Mononuclear cell (primary cell): ENCODE data around the gene FBN2. TPM values are rescaled to one million over a fixed set of nuclear protein-coding genes. Genes with fewer than 3 reads are reported as not detected.

Experiments used
- H3K27me3 ChIP-seq: 2 replicates; pipeline ENCODE4 v1.6.0; 2011; ENCODE audit warnings: low read length, control low read depth; ENCODE audit not compliant: insufficient read depth
- H3K4me1 ChIP-seq: 2 replicates; pipeline ENCODE4 v1.5.1; 2011; ENCODE audit warnings: mild to moderate bottlenecking, low read length, control low read depth; ENCODE audit not compliant: insufficient read depth
- H3K4me3 ChIP-seq: 2 replicates; pipeline ENCODE4 v1.5.1; 2011; ENCODE audit warnings: mild to moderate bottlenecking, low read length, moderate library complexity
- H3K9me3 ChIP-seq: 2 replicates; pipeline ENCODE4 v1.5.1; 2011; ENCODE audit warnings: low read depth, mild to moderate bottlenecking, control low read depth, low read length
- total RNA-seq: library from RNA; depleted of rRNA; stranded (reverse); fragments of >200 nt; gene quantifications from one replicate; pipeline ENCODE4 v1.2.3, GENCODE V29; 2012

Gene FBN2
- total RNA-seq, 1 donor: 5.1 TPM

DNA sequence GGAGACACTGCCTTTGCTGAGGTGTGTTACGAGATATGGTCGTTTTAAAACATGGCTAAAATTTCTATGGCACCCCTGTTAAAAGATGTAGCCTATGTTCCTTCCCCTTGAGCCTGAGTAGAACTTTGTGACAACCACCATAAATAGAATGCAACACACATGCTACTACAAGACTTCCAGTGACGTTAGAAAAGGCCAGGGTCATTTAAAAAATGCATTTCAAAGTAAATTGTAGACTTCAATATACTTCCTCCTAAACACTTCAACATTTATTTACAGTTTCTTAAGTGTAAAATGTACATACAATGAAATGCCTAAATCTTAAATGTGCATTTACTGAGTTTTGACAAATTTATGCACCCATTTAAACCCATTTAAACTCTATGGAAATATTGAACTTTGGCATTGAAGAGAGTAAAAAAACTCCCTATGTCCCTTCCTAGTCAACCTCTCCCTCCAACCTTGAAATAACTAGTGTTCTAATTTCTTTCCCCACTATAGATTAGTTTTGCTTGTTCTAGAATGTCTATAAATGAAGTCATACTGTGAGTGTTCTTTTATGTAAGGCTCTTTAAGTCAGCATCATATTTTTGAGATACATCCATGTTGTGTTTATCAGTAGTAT, 294.0 kb downstream of the FBN2 start:
- no peaks in the 10 kb centered on the region for H3K4me1 ChIP-seq
- H3K4me3 ChIP-seq: no peak overlapping the region
- H3K27me3 ChIP-seq: no peaks in the 10 kb centered on the region
- no peaks in the 10 kb centered on the region for H3K9me3 ChIP-seq

DNA sequence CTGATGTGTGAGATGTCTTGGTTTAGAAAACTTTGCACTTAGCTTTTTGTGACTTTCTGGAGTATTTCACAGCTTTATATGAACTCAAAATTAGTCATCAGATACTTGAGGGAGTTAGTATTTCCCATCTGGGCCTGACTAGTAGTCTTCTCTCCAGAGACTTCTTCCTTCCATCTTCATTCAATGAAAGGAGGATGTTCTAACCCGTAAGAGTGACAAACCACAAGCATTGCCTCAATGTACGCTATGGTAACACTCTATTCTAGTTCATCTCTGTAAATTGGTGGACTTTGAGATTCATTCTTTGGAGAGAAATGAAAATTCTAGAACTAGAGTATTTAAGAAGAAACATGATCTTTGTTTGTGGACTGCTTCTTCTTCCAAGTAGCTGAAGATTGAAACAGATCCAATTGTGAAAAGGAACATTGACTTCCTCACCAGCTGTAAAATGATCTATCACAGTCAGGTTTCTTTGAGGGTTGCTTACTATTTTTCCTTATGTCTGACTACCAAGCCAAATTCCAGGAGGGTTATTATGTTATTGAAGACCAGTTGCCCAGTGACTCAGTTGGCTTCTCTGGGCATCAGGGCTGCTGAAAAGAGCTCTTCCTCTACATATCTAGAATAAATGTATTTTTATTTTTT, 296.9 kb downstream of the FBN2 start:
- Histone ChIP-seq H3K9me3 (no peaks in the 10 kb centered on the region), H3K4me3 (no peak overlapping the region), H3K4me1 (no peaks in the 10 kb centered on the region), H3K27me3 (no peaks in the 10 kb centered on the region)

DNA sequence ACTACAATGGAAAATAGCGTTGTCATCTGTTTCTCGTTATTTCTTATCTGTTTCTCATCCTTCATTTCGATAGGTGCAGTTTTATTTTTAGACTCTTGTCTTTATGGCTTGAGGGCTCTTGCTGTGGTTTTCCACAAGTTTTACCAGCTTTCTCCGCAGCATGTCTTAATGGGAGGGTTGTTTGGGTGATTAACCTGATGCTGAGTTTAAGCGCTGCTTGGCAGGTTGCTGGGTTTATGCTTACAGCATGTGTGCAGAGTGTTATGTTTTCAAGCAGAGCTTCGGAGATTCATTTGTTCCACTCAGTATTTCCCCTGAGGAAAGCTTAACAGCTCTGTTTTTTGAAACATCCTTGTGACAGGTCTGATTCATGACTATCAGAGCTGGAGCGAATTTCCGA, 300.5 kb downstream of the FBN2 start:
- H3K4me1 ChIP-seq: no peaks in the 10 kb centered on the region
- no peaks in the 10 kb centered on the region for H3K9me3 ChIP-seq
- no peaks in the 10 kb centered on the region for H3K27me3 ChIP-seq
- H3K4me3 ChIP-seq: no peak overlapping the region

DNA sequence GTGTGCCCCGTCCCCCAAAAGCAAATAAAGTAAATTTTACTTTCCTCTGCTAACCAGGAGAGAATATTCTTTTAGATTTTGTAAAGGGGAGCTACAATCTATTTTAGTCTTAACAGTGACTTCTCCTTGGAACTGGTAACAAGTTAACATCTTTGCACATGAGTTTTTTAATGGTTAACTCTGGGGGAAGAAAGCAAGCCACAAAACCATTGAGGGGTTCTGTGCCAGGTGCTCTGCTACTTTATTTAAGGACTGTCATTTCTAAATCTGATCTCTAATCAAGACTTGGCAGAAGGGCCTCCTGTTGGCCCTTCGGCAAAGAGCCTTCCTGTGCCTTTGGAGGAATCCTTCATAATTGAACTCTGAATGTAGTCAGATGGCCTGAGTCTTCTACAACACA, 301.0 kb downstream of the FBN2 start:
- Histone ChIP-seq H3K9me3 (no peaks in the 10 kb centered on the region), H3K4me1 (no peaks in the 10 kb centered on the region), H3K4me3 (no peak overlapping the region), H3K27me3 (no peaks in the 10 kb centered on the region)

DNA sequence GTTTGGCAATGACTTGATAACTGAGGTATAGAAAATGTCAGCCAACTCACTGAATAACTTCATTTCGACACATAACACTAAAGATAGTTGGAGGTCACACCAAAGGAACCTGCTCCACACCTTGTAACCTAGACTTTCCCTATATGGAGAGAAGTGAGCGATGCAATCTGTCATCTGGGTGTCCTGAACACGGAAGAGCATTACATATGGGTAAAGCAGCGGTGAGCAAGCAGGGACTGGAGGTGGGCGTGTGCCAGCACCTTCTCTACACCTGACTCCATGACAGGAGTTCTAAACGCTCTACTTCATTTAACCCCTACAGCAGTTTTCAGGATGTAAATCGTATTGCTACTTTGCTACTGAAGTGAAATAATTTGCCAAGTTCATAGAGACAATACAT, 301.7 kb downstream of the FBN2 start:
- Histone ChIP-seq H3K4me1 (no peaks in the 10 kb centered on the region), H3K27me3 (no peaks in the 10 kb centered on the region), H3K4me3 (no peak overlapping the region), H3K9me3 (no peaks in the 10 kb centered on the region)

DNA sequence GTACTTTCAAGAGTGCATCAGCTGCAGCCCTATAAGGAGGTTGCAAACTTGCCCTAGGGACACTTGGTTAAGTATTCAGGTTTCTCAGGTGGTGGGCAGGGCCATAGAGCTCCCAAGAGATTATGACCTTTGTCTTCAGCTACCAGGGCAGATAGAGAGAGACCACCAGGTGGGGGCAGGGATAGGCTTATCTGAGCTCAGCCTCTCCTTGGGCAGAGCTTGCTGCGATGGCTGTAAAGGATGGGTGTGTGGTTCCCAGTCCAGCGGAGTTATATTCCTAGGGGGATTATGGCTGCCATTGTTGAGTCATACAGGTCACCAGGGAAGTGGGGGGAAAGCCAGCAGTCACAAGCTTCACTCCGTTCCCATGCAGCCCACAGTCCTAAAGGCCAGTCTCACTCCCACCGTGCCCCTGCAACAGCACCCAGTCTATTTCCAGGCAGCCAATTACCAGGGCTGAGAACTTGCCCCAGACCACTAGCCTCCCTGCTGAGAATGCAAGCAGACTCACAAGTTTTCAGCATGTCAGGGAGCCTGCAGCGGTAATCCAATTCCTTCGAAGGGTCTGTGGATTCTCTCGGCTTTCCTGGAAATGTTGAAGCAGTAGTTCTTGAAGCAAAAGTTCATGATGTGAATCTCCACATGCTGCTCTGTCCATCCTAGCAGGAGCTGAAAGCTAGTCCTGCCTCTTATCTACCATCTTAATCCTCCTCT, 303.0 kb downstream of the FBN2 start:
- no peaks in the 10 kb centered on the region for H3K4me1 ChIP-seq
- no peak overlapping the region for H3K4me3 ChIP-seq
- H3K9me3 ChIP-seq: no peaks in the 10 kb centered on the region

DNA sequence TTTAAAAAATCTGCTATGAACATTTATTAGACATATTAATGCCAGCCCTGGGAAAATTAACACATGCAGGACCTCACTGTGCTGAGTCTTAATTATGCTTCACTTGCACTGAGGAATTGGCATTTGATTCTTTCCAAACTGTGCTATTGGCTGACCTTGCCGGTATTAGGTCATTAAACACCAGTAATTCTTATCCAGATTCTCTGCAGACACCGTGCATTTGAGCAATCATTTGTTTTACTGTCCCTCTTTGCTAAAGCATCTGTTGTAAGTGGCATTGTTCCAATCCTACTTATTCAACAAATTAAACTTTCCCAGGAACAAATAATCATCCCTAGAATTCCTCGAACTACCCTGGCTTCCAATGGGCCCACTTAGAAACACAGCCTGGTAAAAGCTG, 309.5 kb downstream of the FBN2 start:
- Histone ChIP-seq H3K27me3 (no peaks in the 10 kb centered on the region), H3K4me3 (no peak overlapping the region), H3K4me1 (no peaks in the 10 kb centered on the region), H3K9me3 (no peaks in the 10 kb centered on the region)

More for the DNA sequence above, 303.0 kb downstream of the FBN2 start:
- H3K27me3 ChIP-seq: no peaks in the 10 kb centered on the region

DNA sequence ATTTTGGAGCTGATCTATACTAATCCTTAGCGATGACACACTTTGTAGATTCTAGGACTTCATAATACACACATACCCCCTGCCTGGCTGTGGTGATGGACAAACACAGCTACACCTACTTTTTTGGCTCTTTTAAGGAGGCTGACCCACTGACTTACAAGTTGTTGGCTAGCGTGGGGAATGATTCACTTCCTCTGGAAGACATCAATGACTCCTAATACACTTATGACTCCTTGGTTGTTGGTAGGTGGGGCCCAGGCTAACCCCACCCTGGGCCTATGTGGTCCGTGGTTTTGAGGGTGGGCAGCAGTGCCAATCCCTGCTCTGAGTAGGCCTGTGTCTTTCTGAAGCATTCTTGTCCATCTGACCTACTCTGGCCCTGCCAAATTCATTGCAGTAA, 310.0 kb downstream of the FBN2 start:
- Histone ChIP-seq H3K4me3 (no peak overlapping the region), H3K9me3 (no peaks in the 10 kb centered on the region), H3K27me3 (no peaks in the 10 kb centered on the region), H3K4me1 (no peaks in the 10 kb centered on the region)

DNA sequence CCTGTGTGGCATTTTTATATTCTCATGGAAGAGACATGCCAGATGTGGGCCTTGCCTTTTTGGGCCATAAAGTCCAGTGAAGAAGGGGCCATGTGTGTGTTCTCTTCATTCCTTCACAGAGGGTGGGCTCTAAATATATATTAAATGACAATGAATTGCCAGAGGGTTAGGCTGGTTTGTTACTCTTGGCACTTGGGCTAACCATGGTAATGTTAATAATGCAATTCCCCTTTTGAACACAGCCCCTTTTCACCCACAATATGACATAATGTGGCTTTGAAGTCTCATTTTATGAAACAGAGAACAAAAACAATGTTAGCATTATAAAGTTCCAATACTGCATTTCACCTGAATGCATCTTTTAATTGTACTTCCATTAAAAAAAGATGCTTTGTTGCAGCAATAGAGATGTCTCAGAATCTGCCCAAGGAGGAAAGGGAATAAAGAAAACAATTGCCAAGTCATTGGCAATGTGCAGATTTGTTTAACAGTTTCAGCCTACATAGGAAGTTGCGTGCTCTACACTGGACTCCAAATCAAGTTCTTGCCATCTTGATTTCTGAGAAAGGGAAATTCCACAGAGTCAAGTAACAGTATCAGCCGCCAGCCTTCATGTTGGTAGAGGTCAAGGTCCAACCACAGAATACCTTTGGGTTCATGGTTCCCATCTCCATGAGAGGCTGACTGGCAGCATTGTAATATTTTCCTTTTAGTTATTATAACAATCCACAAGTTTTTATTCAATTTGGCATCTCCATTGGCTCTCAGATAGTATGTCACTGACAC, 312.6 kb downstream of the FBN2 start:
- H3K4me1 ChIP-seq: no peaks in the 10 kb centered on the region
- H3K4me3 ChIP-seq: no peak overlapping the region
- H3K9me3 ChIP-seq: no peaks in the 10 kb centered on the region
- no peaks in the 10 kb centered on the region for H3K27me3 ChIP-seq

DNA sequence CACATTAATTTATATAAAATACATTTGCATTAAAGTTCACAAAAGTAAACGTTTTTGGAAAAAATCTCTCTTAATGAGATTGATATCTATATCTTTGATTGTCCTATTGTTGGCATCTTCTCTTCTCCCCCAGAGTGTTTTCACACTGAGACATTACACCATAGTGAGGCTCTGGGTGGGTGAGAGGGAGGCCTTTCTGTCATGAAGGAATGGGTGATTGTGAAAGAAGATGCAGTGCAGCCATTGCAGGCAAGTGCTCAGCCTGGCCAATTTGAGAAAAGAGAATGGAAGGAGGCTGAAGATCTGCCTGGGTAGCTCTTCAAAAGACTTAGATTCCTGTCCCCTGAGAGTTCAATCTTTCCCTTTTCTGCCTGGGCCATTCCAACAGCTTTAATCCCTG, 313.7 kb downstream of the FBN2 start:
- no peak overlapping the region for H3K4me3 ChIP-seq
- no peaks in the 10 kb centered on the region for H3K27me3 ChIP-seq
- no peaks in the 10 kb centered on the region for H3K9me3 ChIP-seq
- no peaks in the 10 kb centered on the region for H3K4me1 ChIP-seq

DNA sequence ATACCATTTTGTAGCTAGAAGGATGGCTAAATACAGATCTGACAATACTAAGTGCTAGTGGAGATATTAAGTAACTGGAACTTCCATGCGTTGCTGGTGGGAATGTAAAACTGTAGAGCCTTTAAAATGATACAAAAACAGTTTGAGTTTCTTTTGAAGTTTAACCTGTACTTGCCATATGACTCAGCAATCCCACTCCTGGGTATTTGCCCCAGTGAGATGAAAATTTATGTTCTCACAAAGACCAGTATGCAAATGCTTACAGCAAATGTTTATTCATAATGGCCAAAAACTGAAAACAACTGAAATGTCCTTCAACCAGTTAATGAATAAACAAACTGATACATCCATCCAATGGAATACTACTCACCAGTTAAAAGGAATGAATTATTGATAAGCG, 317.2 kb downstream of the FBN2 start:
- Histone ChIP-seq H3K9me3 (no peaks in the 10 kb centered on the region), H3K27me3 (no peaks in the 10 kb centered on the region), H3K4me1 (no peaks in the 10 kb centered on the region), H3K4me3 (no peak overlapping the region)

DNA sequence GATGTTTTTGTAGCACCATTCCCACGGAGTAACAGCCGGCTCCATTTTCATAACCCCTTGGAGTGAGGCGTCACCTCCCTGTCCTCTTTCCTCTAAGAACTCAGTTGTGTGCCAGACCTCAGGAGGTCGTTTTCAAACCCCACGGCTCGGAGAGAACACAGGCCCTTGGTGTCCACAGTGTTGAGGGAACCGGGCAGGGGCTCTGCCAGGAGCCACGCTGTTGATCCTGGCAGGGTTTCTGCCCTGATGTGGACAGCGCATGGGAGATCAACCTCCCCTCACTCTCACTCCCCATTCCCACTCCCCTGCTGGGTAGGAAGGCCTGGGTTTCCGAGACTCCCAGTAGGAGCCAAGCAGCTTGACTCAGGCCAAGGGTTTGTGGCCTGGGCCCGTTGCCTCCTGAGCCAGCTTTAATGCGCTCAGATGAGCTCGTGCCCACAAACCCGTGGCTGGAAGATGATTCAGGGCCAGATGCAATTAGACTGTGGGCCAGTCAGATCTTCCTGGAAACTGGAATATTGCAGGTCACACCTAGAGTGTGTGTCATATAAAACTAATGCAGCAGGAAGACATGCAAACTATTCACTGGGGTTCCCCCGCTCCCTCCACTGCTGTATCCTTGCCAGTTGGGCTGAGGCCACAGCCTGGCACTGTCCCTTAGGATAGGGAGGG, 321.0 kb downstream of the FBN2 start:
- no peak overlapping the region for H3K4me3 ChIP-seq
- no peaks in the 10 kb centered on the region for H3K9me3 ChIP-seq
- H3K4me1 ChIP-seq: no peaks in the 10 kb centered on the region
- H3K27me3 ChIP-seq: no peaks in the 10 kb centered on the region

DNA sequence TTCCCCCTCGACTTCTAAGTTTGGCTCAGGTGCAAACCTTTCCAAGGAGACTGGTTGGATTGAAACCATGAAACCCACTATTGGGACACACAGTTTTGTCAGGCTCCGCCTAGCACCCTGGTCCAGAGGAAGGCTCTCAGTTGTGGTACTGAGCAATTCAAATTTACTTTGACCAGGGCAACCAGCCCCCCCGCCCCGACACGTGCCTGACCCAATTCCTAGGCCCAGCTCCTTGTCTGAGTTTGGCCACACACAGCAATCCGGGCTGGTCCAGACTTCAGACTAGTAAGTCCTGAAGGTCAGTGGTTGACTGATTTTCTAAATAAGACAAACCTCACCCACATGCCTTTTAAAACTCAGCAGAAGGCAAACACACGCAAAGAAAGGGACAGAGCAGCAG, 321.8 kb downstream of the FBN2 start:
- Histone ChIP-seq H3K9me3 (no peaks in the 10 kb centered on the region), H3K4me3 (no peak overlapping the region), H3K27me3 (no peaks in the 10 kb centered on the region), H3K4me1 (no peaks in the 10 kb centered on the region)

DNA sequence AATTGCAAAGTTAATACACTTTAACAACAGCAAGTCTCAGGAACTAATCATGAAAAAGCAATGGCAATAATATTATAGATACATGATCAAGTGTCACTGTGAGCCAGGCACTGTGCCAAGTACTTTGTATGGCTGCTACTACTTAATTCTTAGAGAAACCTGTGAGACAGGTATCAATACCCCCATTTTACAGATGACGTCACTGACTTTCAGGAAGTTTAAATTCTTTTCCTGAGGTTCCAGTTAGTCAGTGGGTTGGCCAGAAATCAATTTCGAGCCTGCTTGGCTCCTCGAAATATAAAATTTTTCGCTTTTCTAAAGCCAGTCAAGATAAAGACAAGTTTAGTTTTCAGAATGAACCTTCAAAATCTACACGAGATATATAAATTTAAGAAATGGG, 324.2 kb downstream of the FBN2 start:
- Histone ChIP-seq H3K9me3 (no peaks in the 10 kb centered on the region), H3K4me3 (no peak overlapping the region), H3K27me3 (no peaks in the 10 kb centered on the region), H3K4me1 (no peaks in the 10 kb centered on the region)

DNA sequence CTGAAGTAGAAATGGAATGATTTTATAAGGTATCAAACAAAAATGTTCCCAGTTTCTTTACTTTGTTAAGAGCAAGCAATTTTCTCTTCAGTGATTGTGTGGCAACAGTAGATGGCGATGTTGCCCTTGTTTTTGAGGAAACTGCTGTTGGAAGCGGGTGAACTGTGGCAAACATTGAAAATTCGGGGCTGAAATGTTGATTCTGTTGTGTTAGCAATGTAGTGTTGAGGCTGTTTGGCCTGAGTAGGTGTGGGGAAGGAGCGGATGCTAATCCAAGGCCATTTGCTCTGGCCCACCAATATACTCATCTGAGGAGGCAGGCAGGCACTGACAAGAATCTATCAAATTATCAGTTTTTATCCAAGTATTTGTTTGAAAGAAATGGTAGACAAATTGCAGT, 324.7 kb downstream of the FBN2 start:
- Histone ChIP-seq H3K4me1 (no peaks in the 10 kb centered on the region), H3K4me3 (no peak overlapping the region), H3K27me3 (no peaks in the 10 kb centered on the region), H3K9me3 (no peaks in the 10 kb centered on the region)
